Natural killer cell (primary cell): ENCODE measurements around the gene ZC3H18. TPM values are rescaled to one million over a fixed set of nuclear protein-coding genes. Genes with fewer than 3 reads are reported as not detected.

Experiments
- ATAC-seq, 3 donors: fragments of 150-1000 bp in 2 of 3; fragments of 200-7000 bp in 1 of 3; cut with Tn5 transposase; 1 replicate in 1 of 3; 2 replicates in 2 of 3; pipeline ENCODE4 v1.10.0; 2021; ENCODE audit warnings: mild to moderate bottlenecking in 2 of 3, moderate library complexity in 2 of 3
- DNase-seq, 2 donors: peaks; one replicate each; pipeline versions ENCODE4 v3.0.0 to v3.0.0-alpha.2; 2013 to 2021; ENCODE audit warnings: mixed read lengths in 1 of 2
- H3K27ac ChIP-seq: one replicate; pipeline ENCODE4 v1.5.1; 2013; ENCODE audit warnings: mild to moderate bottlenecking, low read length
- H3K27me3 ChIP-seq: one replicate; pipeline ENCODE4 v1.6.1; 2013; ENCODE audit warnings: low read length; ENCODE audit not compliant: control insufficient read depth, insufficient read depth
- H3K36me3 ChIP-seq: one replicate; pipeline ENCODE4 v1.6.1; 2013; ENCODE audit warnings: low read length; ENCODE audit not compliant: control insufficient read depth, insufficient read depth
- H3K4me1 ChIP-seq: one replicate; pipeline ENCODE4 v1.6.1; 2013; ENCODE audit warnings: low read length; ENCODE audit not compliant: control insufficient read depth, insufficient read depth
- H3K4me3 ChIP-seq: one replicate; pipeline ENCODE4 v1.5.1; 2013; ENCODE audit warnings: low read length
- H3K9me3 ChIP-seq: one replicate; pipeline ENCODE4 v1.6.1; 2013; ENCODE audit warnings: low read length; ENCODE audit not compliant: control insufficient read depth, insufficient read depth
- H3K27ac Mint-ChIP-seq, 2 donors: one replicate each; pipeline ENCODE4 v1.8.0; 2022; ENCODE audit warnings: mild to moderate bottlenecking in 2 of 2, mixed read lengths in 2 of 2, moderate library complexity in 1 of 2
- H3K27me3 Mint-ChIP-seq, 2 donors: one replicate each; pipeline ENCODE4 v1.8.0; 2022; ENCODE audit warnings: low read depth in 2 of 2, mixed read lengths in 2 of 2
- H3K36me3 Mint-ChIP-seq: one replicate; pipeline ENCODE4 v1.8.0; 2022; ENCODE audit warnings: mixed read lengths
- H3K4me1 Mint-ChIP-seq, 2 donors: one replicate each; pipeline ENCODE4 v1.8.0; 2022; ENCODE audit warnings: mixed read lengths in 2 of 2
- H3K4me3 Mint-ChIP-seq: one replicate; pipeline ENCODE4 v1.8.0; 2022; ENCODE audit warnings: mild to moderate bottlenecking, moderate library complexity, mixed read lengths
- H3K9me3 Mint-ChIP-seq, 2 donors: one replicate each; pipeline ENCODE4 v1.8.0; 2022; ENCODE audit warnings: mixed read lengths in 2 of 2
- whole genome bisulfite sequencing: methylation state at CpG from one replicate; pipeline ENCODE4 v1.1.7; 2013; ENCODE audit warnings: missing lambda C conversion rate; ENCODE audit not compliant: insufficient coverage; 5-methylcytosine and 5-hydroxymethylcytosine counted together
- intact Hi-C: fragments of 100-400 bp; cut with micrococcal nuclease; formaldehyde crosslinking; loops from one replicate; pipeline ENCODE4 v1.14.2; 2022
- total RNA-seq, 4 donors: library from RNA; stranded (reverse); fragments of 120-200 nt in 1 of 4; gene quantifications; one replicate each; pipeline versions ENCODE4 v1.2.3 to v1.2.4, GENCODE V29; 2013 to 2022
- TF ChIP-seq, protein P1 (sequence below): fragments of 200-600 bp; IDR thresholded peaks from one replicate; pipeline ENCODE4 v1.8.0; 2022; ENCODE audit warnings: antibody characterized with exemption

Gene ZC3H18
- total RNA-seq, 3 donors from 2014 or later (not counting 1 experiment from before 2014, with no cell fraction given): 125 to 130 (median 126) TPM

DNA sequence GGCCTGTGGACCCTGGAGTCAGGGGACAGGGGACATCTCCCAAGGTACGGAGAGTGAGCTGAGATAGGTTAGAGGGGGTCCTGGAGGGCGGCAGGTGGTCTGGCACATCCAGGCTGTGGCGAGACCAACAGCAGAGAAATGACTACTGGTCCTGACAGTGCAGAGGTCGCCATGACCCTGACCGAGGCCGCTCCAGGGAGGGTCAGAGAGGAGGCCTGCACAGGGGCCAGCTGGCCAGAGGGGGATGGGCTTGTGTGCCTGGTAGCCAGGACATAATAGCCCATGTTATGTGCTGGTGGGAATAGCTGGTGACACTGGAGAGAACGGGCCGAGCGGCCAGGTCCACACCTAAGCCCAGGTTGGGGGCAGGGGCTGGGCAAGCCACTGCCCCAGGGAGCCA is 40.6 kb upstream of the ZC3H18 start:
- intact Hi-C loops: no loop called here
- no peak for DNase-seq
- 95% methylated on average over 9 of the region's 9 CpGs for WGBS

DNA sequence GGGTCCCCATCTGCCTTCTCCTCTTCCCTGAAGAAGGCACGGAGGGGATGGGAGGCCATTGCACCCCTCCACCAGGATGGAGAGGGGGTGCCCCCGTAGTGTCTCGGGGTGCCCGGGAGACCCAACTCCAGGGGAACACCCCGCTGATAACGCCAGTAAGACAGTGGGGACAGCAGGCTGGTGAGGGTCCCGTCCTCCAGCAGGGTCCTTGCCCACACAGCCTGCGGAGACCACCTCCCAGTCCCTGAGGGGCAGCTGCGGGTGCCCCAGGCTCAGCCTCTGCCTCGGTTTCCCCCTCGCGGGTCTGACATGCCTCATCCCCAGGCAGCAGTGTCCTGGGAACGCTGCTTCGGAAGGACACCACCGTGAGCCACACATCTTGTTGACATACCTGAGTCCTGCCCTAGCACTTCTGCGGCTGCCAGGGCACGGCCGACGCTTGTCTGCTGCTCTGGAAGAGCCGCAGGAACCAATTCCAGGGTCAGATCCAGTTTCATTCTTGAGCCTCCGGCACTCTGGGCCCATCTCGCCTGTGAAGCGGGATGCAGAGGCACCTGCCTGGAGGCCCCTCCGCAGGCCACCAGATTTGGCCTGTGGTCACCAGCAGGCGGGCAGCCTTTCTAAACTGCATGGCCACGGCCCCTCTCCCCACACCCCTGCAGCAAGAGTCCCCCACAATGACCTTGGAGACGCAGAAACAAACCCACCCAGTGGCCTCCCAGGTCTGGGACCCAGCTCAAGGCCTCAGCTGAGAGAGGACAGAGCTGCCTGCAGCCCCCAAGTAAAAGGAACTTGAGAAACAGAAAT is 39.9 kb upstream of the ZC3H18 start:
- H3K36me3 Mint-ChIP-seq: no peaks in the 10 kb centered on the region
- 92% methylated on average over 27 of the region's 27 CpGs for WGBS
- Histone ChIP-seq H3K36me3 (peaks cover 42% of the 10 kb centered on the region), H3K27me3 (no peaks in the 10 kb centered on the region), H3K4me3 (no peak overlapping the region), H3K9me3 (no peaks in the 10 kb centered on the region), H3K27ac (no peak overlapping the region), H3K4me1 (peaks cover 57% of the 10 kb centered on the region)
- TF ChIP-seq, protein P1, sequence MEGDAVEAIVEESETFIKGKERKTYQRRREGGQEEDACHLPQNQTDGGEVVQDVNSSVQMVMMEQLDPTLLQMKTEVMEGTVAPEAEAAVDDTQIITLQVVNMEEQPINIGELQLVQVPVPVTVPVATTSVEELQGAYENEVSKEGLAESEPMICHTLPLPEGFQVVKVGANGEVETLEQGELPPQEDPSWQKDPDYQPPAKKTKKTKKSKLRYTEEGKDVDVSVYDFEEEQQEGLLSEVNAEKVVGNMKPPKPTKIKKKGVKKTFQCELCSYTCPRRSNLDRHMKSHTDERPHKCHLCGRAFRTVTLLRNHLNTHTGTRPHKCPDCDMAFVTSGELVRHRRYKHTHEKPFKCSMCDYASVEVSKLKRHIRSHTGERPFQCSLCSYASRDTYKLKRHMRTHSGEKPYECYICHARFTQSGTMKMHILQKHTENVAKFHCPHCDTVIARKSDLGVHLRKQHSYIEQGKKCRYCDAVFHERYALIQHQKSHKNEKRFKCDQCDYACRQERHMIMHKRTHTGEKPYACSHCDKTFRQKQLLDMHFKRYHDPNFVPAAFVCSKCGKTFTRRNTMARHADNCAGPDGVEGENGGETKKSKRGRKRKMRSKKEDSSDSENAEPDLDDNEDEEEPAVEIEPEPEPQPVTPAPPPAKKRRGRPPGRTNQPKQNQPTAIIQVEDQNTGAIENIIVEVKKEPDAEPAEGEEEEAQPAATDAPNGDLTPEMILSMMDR: no peak
- intact Hi-C loops: no loop called here
- H3K4me3 Mint-ChIP-seq: no peak overlapping the region
- ATAC-seq (no peak), DNase-seq (no peak)
- H3K27me3 Mint-ChIP-seq: no peaks in the 10 kb centered on the region
- peaks cover 7 to 38% of the 10 kb centered on the region in 2 donors for H3K4me1 Mint-ChIP-seq
- H3K27ac Mint-ChIP-seq: peak overlapping the region in 1 of 2 donors; percentile 52
- no peaks in the 10 kb centered on the region for H3K9me3 Mint-ChIP-seq

More for the DNA sequence above, 40.6 kb upstream of the ZC3H18 start:
- TF ChIP-seq, protein P1: no peak
- Histone ChIP-seq H3K4me1 (peaks cover 57% of the 10 kb centered on the region), H3K27me3 (no peaks in the 10 kb centered on the region), H3K4me3 (no peak overlapping the region), H3K27ac (no peak overlapping the region), H3K36me3 (peaks cover 38% of the 10 kb centered on the region), H3K9me3 (no peaks in the 10 kb centered on the region)
- Mint-ChIP-seq H3K36me3 (no peaks in the 10 kb centered on the region), H3K27ac (peak overlapping the region; percentile 15 to 79), H3K4me3 (no peak overlapping the region), H3K4me1 (peaks cover 8 to 42% of the 10 kb centered on the region in 2 donors), H3K9me3 (no peaks in the 10 kb centered on the region), H3K27me3 (no peaks in the 10 kb centered on the region)
- no peak for ATAC-seq

DNA sequence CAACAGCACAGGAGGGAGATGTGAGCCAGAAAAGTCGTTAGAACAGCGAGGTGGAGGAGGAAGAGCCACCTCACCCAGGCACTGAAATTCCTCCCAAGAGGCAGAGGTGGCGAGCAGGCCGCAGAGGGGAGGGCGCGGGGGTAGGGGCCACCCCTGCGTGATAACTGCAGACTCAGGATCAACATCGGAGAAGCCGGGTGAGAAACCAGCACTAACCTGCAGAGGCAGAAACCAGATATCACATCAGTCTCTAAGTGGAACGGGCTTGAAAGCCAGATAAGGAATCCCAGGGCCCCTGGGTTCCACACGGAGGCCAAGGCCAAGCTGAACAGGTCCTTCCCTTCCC is 39.4 kb upstream of the ZC3H18 start:
- H3K27me3 Mint-ChIP-seq: no peaks in the 10 kb centered on the region
- TF ChIP-seq, protein P1: no peak
- no peak overlapping the region for H3K4me3 ChIP-seq
- ATAC-seq (no peak), DNase-seq (no peak)
- no peaks in the 10 kb centered on the region for H3K9me3 ChIP-seq
- WGBS: 84% methylated on average over 11 of the region's 11 CpGs
- no peak overlapping the region for H3K27ac ChIP-seq
- H3K36me3 Mint-ChIP-seq: no peaks in the 10 kb centered on the region
- H3K4me3 Mint-ChIP-seq: no peak overlapping the region
- H3K27ac Mint-ChIP-seq: peak overlapping the region in 1 of 2 donors; percentile 52
- peaks cover 57% of the 10 kb centered on the region for H3K4me1 ChIP-seq
- no peaks in the 10 kb centered on the region for H3K9me3 Mint-ChIP-seq
- H3K27me3 ChIP-seq: no peaks in the 10 kb centered on the region
- peaks cover 1 to 38% of the 10 kb centered on the region in 2 donors for H3K4me1 Mint-ChIP-seq
- H3K36me3 ChIP-seq: peaks cover 47% of the 10 kb centered on the region
- intact Hi-C loops: no loop called here

DNA sequence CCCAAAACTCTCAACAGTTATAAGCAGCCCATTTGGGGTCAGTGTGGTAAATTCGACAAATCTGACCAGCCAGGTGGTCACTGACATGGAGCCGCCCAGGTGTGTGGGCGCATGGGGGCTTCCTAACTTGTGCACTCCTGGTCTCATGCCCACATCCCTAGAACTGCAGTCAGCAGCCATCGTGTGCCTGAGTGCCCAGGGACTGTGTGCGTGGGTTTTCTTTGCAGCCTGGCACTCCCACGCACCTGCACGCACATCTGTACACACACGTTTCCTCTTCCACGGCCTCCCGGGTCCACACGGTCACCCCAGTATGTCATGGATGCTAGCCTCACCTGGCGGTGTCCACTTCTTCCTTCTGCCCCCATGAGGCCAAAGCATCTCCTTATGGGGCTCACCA is 38.9 kb upstream of the ZC3H18 start:
- H3K9me3 Mint-ChIP-seq: no peaks in the 10 kb centered on the region
- ATAC-seq: no peak
- no peaks in the 10 kb centered on the region for H3K27me3 Mint-ChIP-seq
- DNase-seq: no peak
- intact Hi-C loops: no loop called here
- no peak overlapping the region for H3K4me3 ChIP-seq
- H3K27me3 ChIP-seq: no peaks in the 10 kb centered on the region
- peaks cover 47% of the 10 kb centered on the region for H3K36me3 ChIP-seq
- H3K27ac ChIP-seq: no peak overlapping the region
- H3K4me1 Mint-ChIP-seq: peaks cover 0 to 37% of the 10 kb centered on the region in 2 donors
- 86% methylated on average over 12 of the region's 12 CpGs for WGBS
- H3K9me3 ChIP-seq: no peaks in the 10 kb centered on the region
- TF ChIP-seq, protein P1: no peak
- no peak overlapping the region for H3K4me3 Mint-ChIP-seq
- H3K4me1 ChIP-seq: peaks cover 57% of the 10 kb centered on the region
- no peaks in the 10 kb centered on the region for H3K36me3 Mint-ChIP-seq
- peak overlapping the region in 1 of 2 donors; percentile 31 for H3K27ac Mint-ChIP-seq
